HFF-Myc (cell line): Measurements from ENCODE around the gene LRRC63.

Source experiments
- DNase-seq: peaks from one replicate; pipeline ENCODE4 v3.0.0-alpha.2; 2011; ENCODE audit warnings: low read depth; ENCODE audit errors: extremely low read depth
- H3K4me3 ChIP-seq: replicated peaks from 2 replicates; pipeline ENCODE4 v1.5.1; 2011; ENCODE audit warnings: low read depth, mild to moderate bottlenecking, control low read depth, low read length
- CTCF ChIP-seq: IDR thresholded peaks from 2 replicates; pipeline ENCODE4 v1.5.1; 2012; ENCODE audit warnings: mild to moderate bottlenecking, low read depth, low read length, control low read depth; ENCODE audit errors: missing control alignments

LRRC63 gene

GRCh38 chr13:46315491-46316075, 103.9 kb downstream of the LRRC63 start:
- TF ChIP-seq CTCF: no peak
- no peak for DNase-seq
- no peak overlapping the region for H3K4me3 ChIP-seq

GRCh38 chr13:46317120-46317519, 105.4 kb downstream of the LRRC63 start:
- DNase-seq: no peak
- H3K4me3 ChIP-seq: no peak overlapping the region
- no peak for TF ChIP-seq CTCF

DNA sequence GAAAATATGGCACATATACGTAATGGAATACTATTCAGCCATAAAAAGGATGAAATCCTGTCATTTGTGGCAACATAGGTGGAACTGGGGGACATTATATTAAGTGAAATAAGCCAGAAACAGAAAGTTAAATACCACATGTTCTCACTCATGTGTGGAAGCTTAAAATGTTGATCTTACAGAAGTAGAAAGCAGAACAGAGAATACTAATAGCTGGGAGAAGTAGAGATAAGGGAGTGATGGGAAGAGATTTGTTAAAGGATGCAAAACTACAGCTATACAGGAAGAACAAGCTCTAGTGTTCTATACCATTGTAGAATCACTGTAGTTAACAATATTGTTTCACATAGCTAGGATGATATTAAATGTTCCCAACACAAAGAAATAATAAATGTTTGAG, 107.3 kb downstream of the LRRC63 start:
- no peak for TF ChIP-seq CTCF
- H3K4me3 ChIP-seq: no peak overlapping the region
- no peak for DNase-seq

GRCh38 chr13:46320406-46320805, 108.7 kb downstream of the LRRC63 start:
- DNase-seq: no peak
- no peak overlapping the region for H3K4me3 ChIP-seq
- no peak for TF ChIP-seq CTCF

- TF ChIP-seq CTCF: no peak
- DNase-seq: no peak
Measured at GRCh38 chr13:46320821-46321220, 109.1 kb downstream of the LRRC63 start.

GRCh38 chr13:46321494-46322225, 109.9 kb downstream of the LRRC63 start:
- no peak overlapping the region for H3K4me3 ChIP-seq
- TF ChIP-seq CTCF: peak; percentile 78
- peak; percentile 12 for DNase-seq

More at GRCh38 chr13:46320821-46321220, 109.1 kb downstream of the LRRC63 start:
- no peak overlapping the region for H3K4me3 ChIP-seq
